Measurements from ENCODE around the gene MAD1L1.
A peak's percentile ranks its signal among the peaks of the same experiment; 100 is the strongest.

The MAD1L1 gene

GRCh38 chr7:2116989-2117591 is 115.7 kb downstream of the MAD1L1 start:
- DNase-seq (ENCODE audit: low spot score), result no peak

- no peak for DNase-seq (ENCODE audit: low spot score)
Measured at GRCh38 chr7:2116448-2116810, 116.3 kb downstream of the MAD1L1 start.

DNA sequence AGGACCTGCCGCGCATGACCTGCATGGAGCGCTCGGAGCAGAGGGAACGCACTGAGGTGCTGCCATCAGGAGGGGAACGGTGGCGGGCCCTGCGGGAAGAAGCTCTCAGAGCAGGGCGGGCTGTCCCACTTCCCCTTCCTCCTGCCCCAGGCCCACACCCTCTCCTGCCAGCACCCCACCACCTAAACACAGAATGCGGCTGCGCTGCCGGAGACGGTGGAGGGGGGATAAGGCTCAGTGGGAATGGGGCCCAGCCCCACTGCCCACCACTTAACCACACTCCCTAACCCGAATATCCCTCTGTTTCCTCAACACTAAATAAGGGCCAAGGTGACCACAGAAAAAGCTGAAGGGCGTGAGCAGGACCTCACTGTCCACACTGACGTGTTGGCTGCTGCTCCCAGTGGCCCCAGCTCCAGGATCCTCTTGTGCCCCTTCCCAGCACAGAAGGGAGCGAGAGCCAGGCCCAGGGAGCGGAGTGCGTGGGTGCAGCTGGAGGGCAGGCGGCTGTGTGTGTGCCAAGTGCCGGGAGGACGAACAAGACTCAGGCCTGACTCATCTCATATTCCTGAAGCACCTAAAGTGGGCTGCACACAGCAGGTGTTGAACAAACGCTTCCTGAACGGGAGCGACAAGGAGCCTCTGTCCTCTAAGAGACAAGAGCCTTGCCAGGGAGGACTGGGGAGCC is 116.8 kb downstream of the MAD1L1 start:
- DNase-seq (ENCODE audit: low spot score), result no peak

- no peak for DNase-seq (ENCODE audit: low spot score)
Measured at GRCh38 chr7:2114926-2115759, 117.6 kb downstream of the MAD1L1 start.

- DNase-seq (ENCODE audit: low spot score), result no peak
Measured at GRCh38 chr7:2114052-2114451, 118.7 kb downstream of the MAD1L1 start.

DNA sequence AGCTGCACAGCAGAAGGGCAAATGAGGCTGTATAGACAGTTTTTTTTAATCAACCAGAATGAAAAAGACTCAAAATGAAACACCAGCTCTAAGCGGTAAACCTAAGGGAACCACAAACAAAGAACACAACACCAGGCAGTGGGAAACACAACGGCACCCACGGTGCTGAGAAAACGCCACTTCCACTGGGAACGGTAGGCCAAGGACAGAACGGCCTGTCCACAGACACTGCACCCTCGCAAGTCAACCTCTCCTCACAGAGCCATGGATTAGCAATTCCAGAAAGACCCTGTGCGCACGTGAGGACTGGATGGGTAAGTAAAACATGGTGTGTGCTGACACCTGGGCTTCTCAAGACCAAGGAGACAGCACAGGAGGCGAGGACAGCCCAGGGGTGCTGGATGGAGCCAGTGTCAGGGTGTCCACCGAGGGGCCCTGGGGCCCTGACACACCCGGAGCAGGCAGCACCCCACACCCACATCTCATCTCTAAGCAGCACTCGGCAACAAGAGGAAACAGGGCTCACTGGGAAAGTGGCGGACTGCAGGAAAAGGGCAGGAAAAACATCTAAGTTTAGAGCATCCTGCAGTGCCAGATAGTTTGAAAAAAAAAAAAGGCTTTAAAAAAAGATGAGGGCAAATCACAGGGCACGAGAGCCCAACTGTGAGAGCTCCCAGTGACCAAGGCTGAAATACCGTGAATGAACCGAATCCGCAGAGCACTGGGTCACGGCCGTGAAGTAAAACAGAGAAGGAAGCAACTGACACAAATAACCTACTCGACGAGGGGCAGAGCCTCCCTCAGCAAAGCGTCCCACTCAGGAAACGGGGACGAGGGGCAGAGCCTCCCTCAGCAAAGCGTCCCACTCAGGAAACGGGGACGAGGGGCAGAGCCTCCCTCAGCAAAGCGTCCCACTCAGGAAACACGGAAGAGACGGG is 120.2 kb downstream of the MAD1L1 start:
- DNase-seq (ENCODE audit: low spot score), result no peak

GRCh38 chr7:2111568-2111967 is 121.2 kb downstream of the MAD1L1 start:
- no peak for DNase-seq (ENCODE audit: low spot score)

GRCh38 chr7:2110610-2111396 is 121.9 kb downstream of the MAD1L1 start:
- no peak for DNase-seq (ENCODE audit: low spot score)

- DNase-seq (ENCODE audit: low spot score), result peak; percentile 35
Measured at GRCh38 chr7:2109936-2110609, 122.7 kb downstream of the MAD1L1 start.

GRCh38 chr7:2109251-2109872 is 123.4 kb downstream of the MAD1L1 start:
- no peak for DNase-seq (ENCODE audit: low spot score)

- DNase-seq (ENCODE audit: low spot score), result no peak
Measured at GRCh38 chr7:2108501-2109250, 124.1 kb downstream of the MAD1L1 start.

- no peak for DNase-seq (ENCODE audit: low spot score)
Measured at GRCh38 chr7:2108071-2108455, 124.7 kb downstream of the MAD1L1 start.

DNA sequence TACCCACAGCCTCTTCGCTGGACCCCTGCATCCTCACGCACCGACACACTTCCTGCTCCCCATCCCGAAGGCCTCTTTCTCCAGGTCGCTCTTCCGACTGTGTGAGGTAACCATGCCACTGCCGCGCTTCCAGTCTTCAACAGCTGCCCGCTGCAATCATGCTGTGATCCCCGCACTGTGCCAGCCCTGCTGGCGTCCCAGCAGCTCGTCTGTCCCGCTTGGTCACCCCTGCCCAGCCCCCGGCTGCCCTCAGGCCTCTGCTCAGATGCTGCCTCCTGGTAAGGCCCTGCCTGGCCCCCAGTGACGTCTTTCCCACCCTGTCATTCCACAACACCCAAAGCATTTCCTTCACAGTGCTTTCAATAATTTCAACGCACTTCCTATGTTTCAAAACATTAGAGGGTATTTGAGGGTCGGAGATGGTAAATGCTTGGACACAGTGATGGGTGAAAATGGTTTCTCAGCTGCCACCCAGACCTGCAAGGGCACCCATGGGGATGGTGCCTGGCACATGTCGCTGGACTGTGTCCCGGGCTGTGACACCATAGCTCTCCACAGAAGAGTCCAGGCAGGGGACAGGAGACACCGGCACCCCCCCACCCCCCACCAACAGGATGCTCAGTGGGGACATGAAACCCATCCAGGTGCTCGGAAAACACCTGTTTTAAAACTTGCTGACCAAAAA is 125.2 kb downstream of the MAD1L1 start:
- no peak for DNase-seq (ENCODE audit: low spot score)

DNA sequence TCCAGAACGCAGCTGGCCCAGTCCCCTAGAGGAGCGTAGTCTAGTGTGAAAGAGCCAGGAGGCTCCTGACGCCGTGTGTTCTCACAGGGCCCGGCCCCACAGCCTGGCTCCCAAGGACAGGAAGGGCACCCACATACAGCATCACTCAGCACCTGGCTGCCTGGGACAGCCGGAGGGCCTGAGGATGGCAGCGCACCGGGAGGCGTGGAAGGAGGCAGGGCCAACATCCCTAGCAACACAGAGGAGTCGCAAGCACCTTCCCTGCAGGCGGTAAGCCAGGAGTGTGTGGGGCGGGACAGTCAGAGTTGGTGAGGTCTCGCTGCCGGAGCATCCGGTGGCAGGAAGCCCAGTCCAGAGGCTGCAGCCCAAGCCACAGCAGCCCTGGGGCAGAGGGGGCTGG is 125.8 kb downstream of the MAD1L1 start:
- no peak for DNase-seq (ENCODE audit: low spot score)

GRCh38 chr7:2106440-2106839 is 126.3 kb downstream of the MAD1L1 start:
- no peak for DNase-seq (ENCODE audit: low spot score)

DNA sequence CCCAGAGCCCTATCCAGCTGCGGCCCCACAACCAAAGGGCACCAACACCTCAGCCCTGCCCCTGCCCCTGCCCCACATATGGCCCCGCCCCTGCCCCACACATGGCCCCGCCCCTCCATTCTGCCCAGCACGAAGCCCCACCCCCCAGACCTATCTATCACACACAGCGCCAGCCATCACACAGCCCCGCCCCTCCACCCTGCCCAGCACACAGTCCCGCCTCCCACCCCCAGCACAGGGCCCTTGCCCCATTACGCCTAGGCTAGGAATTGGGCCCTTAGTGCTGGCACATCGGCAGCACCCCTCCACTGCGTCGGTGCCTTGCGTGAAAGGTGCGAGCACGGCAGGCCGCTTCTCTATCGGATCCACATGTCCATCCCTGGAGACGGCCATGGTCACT is 126.8 kb downstream of the MAD1L1 start:
- DNase-seq (ENCODE audit: low spot score), result peak; percentile 80

DNA sequence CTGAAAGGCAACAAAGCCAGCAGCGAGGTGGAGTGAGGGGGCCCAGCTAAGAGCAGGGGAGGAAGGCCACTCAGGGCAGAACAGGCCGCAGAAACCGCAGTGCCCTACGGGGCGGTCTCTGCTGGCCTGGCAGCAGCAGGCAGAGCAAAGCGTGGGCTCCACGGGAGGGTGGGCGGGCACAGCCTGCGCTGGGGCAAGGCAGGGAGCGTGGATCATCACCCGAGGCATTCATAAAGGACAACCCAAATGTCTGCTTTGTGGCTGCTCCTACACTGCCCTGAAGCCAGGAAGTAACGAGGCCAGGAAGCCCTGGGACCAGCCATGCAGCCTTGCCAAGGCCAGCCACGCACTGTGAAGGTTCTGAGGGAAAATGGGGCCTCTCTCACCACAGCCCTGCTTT is 127.5 kb downstream of the MAD1L1 start:
- no peak for DNase-seq (ENCODE audit: low spot score)

DNA sequence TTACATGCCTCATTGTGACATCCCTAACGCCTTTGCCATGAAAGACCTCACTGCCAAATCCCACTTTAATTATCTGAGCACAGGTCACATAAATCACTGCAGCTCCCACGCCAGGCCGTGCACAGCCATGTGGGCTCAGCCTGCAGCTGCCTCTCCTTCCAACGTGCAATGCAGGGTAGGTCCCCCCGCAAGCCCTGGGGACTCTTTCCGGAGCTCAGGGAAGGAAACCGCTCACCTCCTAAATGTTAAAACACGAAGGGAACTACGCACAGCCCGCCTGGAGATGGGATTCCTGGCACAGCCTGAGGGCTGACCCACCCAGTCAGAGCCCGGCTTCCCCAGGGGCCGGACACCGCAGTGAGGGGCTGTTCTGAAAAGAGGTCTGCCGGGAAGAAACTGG is 128.0 kb downstream of the MAD1L1 start:
- no peak for DNase-seq (ENCODE audit: low spot score)

Data from hematopoietic multipotent progenitor cell treated with erythropoietin and hydrocortisone succinate and interleukin-3 and kit ligand, for 15 days (in vitro differentiated cells).